ENCODE data around the gene SPG11. TPM values are rescaled to one million over a fixed set of nuclear protein-coding genes. Genes with fewer than 3 reads are reported as not detected.
"Not testable (repeated sequence)": the region's sequence is repeated elsewhere in the genome, so short reads cannot be mapped to it uniquely, and the experiment has no call there.

Gene SPG11
- total RNA-seq, 2 experiments from 2014 or later = 73.8 to 75.8 TPM

DNA sequence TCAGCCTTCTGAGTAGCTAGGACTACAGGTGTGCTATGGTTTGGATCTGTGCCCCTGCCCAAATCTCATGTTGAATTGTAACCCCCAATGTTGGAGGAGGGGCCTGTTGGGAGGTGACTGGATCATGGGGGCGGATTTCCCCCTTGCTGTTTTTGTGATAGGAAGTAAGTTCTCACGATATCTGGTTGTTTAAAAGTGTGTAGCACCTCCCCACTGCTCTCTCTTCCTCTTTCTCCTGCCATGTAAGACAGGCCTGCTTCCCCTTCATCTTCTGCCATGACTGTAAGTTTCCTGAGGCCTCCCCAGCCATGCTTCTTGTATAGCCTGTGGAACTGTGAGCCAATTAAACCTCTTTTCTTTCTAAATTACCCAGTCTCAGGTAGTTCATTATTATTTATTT is 38.2 kb downstream of the SPG11 start:
- H3K4me1 Mint-ChIP-seq (ENCODE audit: low read depth); ATAC-seq; H3K27me3 Mint-ChIP-seq (ENCODE audit: low read depth); H3K4me3 Mint-ChIP-seq; POLR2A ChIA-PET; H3K9me3 Mint-ChIP-seq (ENCODE audit: insufficient read depth); CTCF ChIA-PET; DNase-seq; H3K27ac Mint-ChIP-seq: not testable (repeated sequence)
- H3K36me3 Mint-ChIP-seq (ENCODE audit: low read depth) = peaks cover 59% of the 10 kb centered on the region

DNA sequence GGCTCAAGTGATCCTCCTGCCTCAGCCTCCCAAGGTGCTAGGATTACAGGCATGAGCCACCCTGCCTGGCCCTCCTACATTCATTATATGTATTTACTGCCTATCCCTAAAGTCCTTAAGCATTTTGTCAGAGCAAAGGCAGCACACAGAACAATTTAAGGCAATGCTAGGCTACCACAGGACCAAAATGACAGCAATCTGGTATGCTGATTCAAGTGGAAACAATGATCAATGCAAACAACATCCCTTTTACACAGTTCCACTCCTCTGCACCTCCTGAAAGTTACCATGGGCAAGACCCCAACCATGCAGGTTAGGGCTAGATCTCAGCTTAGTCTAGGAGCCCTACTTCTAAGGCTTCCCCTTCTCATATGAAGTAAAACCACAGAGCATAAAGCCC is 40.3 kb downstream of the SPG11 start:
- no peak overlapping the region for H3K4me3 Mint-ChIP-seq
- CTCF ChIA-PET = interaction anchor here (0.7 to 1.0 kb wide), 2 partner anchors 32 to 38 kb away, joined by 3 to 4 read pairs; no protein-coding TSS in a partner anchor
- H3K36me3 Mint-ChIP-seq (ENCODE audit: low read depth) = peaks cover 53% of the 10 kb centered on the region
- H3K27me3 Mint-ChIP-seq (ENCODE audit: low read depth) = no peaks in the 10 kb centered on the region
- DNase-seq (no peak), ATAC-seq (no peak)
- H3K27ac Mint-ChIP-seq = no peak overlapping the region
- POLR2A ChIA-PET = no interaction called here
- no peaks in the 10 kb centered on the region for H3K4me1 Mint-ChIP-seq (ENCODE audit: low read depth)
- H3K9me3 Mint-ChIP-seq (ENCODE audit: insufficient read depth) = no peaks in the 10 kb centered on the region

DNA sequence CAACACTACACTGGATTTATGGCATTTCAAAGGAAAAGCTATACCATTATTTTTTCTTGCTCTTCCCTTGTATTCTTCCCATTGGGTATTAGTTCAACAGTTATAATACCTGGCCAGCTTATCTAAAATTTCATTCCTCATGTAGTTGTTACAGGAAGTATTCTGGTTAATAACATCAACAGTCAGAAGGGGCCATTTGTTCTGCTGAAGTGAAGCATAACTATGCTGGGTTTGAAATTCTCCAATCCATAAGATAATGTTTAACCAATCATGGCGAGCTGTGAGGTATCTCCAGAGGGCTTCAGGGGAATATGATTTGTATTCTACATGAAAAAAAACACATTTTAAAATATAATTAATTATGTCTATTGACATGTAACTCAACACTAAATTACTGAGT is 43.4 kb downstream of the SPG11 start:
- Mint-ChIP-seq H3K36me3 (ENCODE audit: low read depth) (peaks cover 51% of the 10 kb centered on the region), H3K27ac (no peak overlapping the region), H3K9me3 (ENCODE audit: insufficient read depth) (no peaks in the 10 kb centered on the region), H3K27me3 (ENCODE audit: low read depth) (no peaks in the 10 kb centered on the region), H3K4me1 (ENCODE audit: low read depth) (no peaks in the 10 kb centered on the region), H3K4me3 (no peak overlapping the region)
- ATAC-seq = no peak
- ChIA-PET POLR2A (no interaction called here), CTCF (interaction anchor here (1.2 to 1.6 kb wide), 3 partner anchors 9 to 42 kb away, joined by 3 to 4 read pairs (median 3); no protein-coding TSS in a partner anchor)
- DNase-seq = no peak

DNA sequence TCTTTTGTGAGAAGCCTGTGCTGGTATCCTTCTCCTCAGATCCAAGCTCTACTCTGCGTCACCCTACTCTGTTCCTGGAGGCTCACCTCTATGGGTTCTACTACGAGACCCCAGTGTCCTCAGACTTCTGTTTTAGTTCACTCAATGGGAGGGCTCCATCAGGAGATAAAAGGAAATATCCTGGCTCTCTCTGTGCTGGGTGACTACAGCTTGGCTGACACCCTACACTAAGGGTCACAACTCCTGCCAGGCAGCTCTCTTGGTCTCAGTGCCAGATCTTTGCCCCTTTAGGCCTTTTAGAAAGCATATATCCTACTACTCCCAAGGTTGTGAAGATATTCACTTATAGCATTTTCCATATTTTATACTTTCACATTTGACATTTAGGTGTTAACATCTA is 46.5 kb downstream of the SPG11 start:
- DNase-seq (no peak), ATAC-seq (no peak)
- H3K36me3 Mint-ChIP-seq (ENCODE audit: low read depth) = peaks cover 59% of the 10 kb centered on the region
- H3K4me1 Mint-ChIP-seq (ENCODE audit: low read depth) = no peaks in the 10 kb centered on the region
- H3K27me3 Mint-ChIP-seq (ENCODE audit: low read depth) = no peaks in the 10 kb centered on the region
- ChIA-PET POLR2A (interaction anchor here (0.6 to 1.2 kb wide), 2 partner anchors 32 to 584 kb away, joined by 3 read pairs; no protein-coding TSS in a partner anchor), CTCF (no interaction called here)
- no peaks in the 10 kb centered on the region for H3K9me3 Mint-ChIP-seq (ENCODE audit: insufficient read depth)
- no peak overlapping the region for H3K4me3 Mint-ChIP-seq
- no peak overlapping the region for H3K27ac Mint-ChIP-seq

DNA sequence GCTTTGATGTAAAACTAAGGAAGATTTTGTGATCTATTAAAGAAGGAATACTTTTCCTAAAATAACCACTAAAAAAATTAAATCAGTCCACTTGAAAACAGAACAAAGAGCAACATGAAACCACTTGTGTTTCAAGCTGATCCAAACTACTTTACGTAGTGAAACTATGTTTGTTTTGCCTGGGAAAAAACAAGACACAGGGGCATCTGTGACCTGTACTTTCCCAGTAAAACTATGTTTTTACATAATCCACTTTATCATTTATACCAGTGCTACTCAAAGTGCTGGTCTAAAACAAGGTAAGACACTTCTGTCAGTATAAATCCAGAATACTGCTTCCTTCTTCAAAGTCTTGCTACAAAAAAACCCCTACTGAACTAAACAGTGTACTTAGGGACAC is 56.7 kb downstream of the SPG11 start:
- Mint-ChIP-seq H3K9me3 (ENCODE audit: insufficient read depth) (no peaks in the 10 kb centered on the region), H3K4me1 (ENCODE audit: low read depth) (no peaks in the 10 kb centered on the region), H3K36me3 (ENCODE audit: low read depth) (peaks cover 62% of the 10 kb centered on the region), H3K27ac (no peak overlapping the region), H3K27me3 (ENCODE audit: low read depth) (no peaks in the 10 kb centered on the region), H3K4me3 (no peak overlapping the region)
- ATAC-seq = no peak
- no peak for DNase-seq
- CTCF ChIA-PET = interaction anchor here (1.0 kb wide), 1 partner anchor 28 kb away, joined by 3 read pairs; no protein-coding TSS in a partner anchor
- POLR2A ChIA-PET = no interaction called here

DNA sequence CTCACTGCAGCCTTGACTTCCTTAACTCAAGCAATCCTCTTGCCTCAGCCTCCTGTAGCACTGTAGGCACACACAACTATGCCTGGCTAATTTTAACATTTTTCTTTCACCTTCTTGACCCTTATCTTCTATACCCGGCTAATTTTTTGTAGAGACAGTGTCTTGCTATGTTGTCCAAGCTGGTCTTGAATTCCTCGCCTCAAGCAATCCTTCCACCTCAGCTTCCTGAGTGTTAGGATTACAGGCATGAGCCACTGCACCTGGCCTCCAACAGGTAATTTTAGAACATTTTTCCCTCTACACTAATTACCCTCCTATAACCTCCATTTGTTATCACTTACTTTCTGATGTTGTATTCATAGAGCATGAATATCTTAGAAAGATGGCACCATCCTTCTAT is 60.3 kb downstream of the SPG11 start:
- no peak overlapping the region for H3K4me3 Mint-ChIP-seq
- CTCF ChIA-PET = interaction anchor here (0.7 to 1.0 kb wide), 3 partner anchors 8 to 135 kb away, joined by 3 to 4 read pairs (median 4); no protein-coding TSS in a partner anchor
- DNase-seq = no peak
- POLR2A ChIA-PET = interaction anchor here (0.6 to 1.2 kb wide), 2 partner anchors 60 to 110 kb away, joined by 3 to 4 read pairs; partner anchors contain the start of gene SPG11
- no peaks in the 10 kb centered on the region for H3K27me3 Mint-ChIP-seq (ENCODE audit: low read depth)
- H3K27ac Mint-ChIP-seq = no peak overlapping the region
- ATAC-seq = no peak
- peaks cover 52% of the 10 kb centered on the region for H3K36me3 Mint-ChIP-seq (ENCODE audit: low read depth)
- no peaks in the 10 kb centered on the region for H3K9me3 Mint-ChIP-seq (ENCODE audit: insufficient read depth)
- H3K4me1 Mint-ChIP-seq (ENCODE audit: low read depth) = peaks cover 10% of the 10 kb centered on the region

DNA sequence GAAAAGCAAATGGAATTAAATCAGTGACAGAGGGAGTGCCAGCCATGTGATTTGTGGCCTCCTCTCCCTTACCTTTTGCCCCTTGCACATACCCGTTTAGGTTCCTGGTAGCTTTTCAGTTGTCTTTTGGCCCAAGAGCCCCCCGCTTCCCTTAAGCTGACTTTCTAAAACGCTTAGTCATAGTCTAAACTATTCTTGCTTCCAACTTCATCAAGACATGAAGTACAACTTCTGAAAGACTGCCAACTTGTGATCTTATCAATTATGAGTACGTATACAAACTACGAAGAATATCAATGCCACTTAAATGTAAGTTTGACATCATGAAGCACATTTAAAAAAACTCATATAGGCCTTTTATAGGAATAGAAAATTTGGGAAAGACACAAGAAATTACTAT is 64.6 kb downstream of the SPG11 start:
- Mint-ChIP-seq H3K4me3 (no peak overlapping the region), H3K27me3 (ENCODE audit: low read depth) (no peaks in the 10 kb centered on the region), H3K36me3 (ENCODE audit: low read depth) (peaks cover 55% of the 10 kb centered on the region), H3K27ac (peak overlapping the region; percentile 73), H3K4me1 (ENCODE audit: low read depth) (peaks cover 31% of the 10 kb centered on the region), H3K9me3 (ENCODE audit: insufficient read depth) (no peaks in the 10 kb centered on the region)
- DNase-seq = no peak
- ATAC-seq = no peak
- ChIA-PET CTCF (interaction anchor here (0.6 to 5.1 kb wide), 8 partner anchors 11 to 254 kb away, joined by 3 to 51 read pairs (median 6); partner anchors contain the start of gene TRIM69), POLR2A (interaction anchor here (1.1 to 1.8 kb wide), 2 partner anchors 112 to 136 kb away, joined by 3 to 9 read pairs; partner anchors contain the start of genes B2M and PATL2)

DNA sequence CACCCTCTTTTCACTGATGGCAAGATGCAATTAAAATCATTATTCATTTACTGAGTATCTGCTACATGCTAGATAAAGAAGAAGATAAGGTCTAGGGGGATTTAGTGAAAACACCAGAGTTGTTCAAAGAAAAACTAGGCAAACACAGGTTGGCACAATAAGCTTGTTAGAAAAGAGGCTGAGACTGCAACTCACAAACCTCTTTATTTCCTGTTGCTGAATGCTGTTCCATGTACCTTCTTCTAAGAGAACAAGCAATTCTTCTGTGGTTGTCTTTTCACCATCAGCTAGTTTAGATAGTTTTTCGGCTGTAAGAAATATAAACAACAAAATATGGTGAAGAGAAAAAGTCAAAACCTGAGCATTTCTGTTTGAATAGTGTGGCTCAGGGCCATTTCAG is 65.4 kb downstream of the SPG11 start:
- peaks cover 35% of the 10 kb centered on the region for H3K4me1 Mint-ChIP-seq (ENCODE audit: low read depth)
- POLR2A ChIA-PET = interaction anchor here (1.0 to 1.8 kb wide), 3 partner anchors 113 to 137 kb away, joined by 3 to 9 read pairs (median 3); partner anchors contain the start of genes B2M and PATL2
- ATAC-seq = no peak
- H3K36me3 Mint-ChIP-seq (ENCODE audit: low read depth) = peaks cover 53% of the 10 kb centered on the region
- no peak overlapping the region for H3K4me3 Mint-ChIP-seq
- peak overlapping the region; percentile 73 for H3K27ac Mint-ChIP-seq
- no peaks in the 10 kb centered on the region for H3K27me3 Mint-ChIP-seq (ENCODE audit: low read depth)
- no peaks in the 10 kb centered on the region for H3K9me3 Mint-ChIP-seq (ENCODE audit: insufficient read depth)
- no peak for DNase-seq
- CTCF ChIA-PET = interaction anchor here (0.7 to 5.1 kb wide), 8 partner anchors 10 to 255 kb away, joined by 3 to 51 read pairs (median 6); partner anchors contain the start of gene TRIM69

DNA sequence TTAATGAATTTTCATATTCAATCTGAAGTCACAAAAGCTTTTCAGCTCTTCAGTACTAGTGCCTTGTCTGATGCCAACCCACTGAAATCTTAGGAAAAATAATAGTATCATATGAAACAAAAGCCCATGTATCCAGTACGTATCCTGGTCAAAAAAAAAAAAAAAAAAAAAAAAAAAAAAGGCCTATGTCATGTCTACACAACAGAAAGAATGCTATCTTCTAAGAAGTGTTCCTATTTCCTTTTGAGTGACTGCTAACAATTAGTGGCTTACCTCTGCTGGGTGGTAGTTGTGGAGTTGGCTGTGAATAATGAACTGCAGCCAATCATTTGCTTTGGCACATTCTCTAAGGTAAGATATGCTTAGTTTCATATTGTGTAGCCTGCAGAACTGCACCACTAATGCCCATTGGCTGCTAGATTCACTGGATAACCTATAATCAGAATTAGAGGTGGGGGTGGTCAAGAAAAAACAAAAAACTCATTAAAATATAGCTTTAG is 66.9 kb downstream of the SPG11 start:
- POLR2A ChIA-PET = interaction anchor here (1.1 to 1.2 kb wide), 2 partner anchors 10 to 115 kb away, joined by 3 to 8 read pairs; partner anchors contain the start of genes B2M and PATL2
- Mint-ChIP-seq H3K27ac (peak overlapping the region; percentile 49), H3K4me3 (no peak overlapping the region), H3K36me3 (ENCODE audit: low read depth) (peaks cover 45% of the 10 kb centered on the region), H3K4me1 (ENCODE audit: low read depth) (peaks cover 35% of the 10 kb centered on the region), H3K27me3 (ENCODE audit: low read depth) (no peaks in the 10 kb centered on the region), H3K9me3 (ENCODE audit: insufficient read depth) (no peaks in the 10 kb centered on the region)
- ATAC-seq (peak; percentile 37), DNase-seq (no peak)
- CTCF ChIA-PET = interaction anchor here (0.6 to 5.1 kb wide), 3 partner anchors 12 to 141 kb away, joined by 3 to 51 read pairs (median 27); partner anchors contain the start of genes SPG11 and TRIM69

DNA sequence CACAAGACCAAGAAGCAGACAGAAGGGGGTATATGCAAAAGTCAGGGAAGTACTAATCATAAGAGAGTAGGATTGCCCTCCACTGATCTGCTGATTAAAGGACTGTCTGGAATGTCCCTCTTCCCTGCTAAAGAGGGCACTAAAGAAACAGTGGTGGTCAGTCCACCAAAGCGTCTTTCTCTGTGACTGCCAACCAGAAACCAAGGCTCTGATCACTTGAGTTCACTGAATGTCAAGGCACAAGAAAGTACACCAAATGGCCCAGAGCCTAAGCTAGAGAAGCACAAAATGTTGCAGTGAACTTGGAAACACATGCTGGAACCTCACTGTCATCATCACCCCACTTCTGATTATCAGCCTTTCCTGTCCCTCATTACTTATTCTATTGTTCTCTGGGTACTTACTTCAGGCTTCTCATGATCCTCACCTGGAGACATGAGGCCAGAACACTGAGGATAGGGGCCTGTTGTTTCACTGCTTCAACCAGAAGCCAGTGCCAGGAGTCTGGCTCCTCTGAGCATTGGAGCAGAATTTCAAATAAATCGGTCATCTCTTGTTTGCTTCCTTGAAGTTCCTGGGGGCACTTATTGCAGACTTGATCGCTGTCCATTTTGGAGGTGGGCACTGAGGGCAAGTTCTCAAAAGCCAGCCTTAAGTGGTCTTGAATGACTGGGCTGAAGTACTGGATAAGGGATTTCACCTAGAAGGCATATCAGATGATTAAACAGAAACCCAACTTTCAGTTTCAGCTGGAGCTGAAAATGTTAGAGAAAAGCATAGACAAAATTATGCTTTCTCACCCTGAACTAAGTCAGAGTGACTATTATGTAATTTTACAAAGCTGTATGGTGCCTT is 67.6 kb downstream of the SPG11 start:
- CTCF ChIA-PET = interaction anchor here (0.6 to 5.1 kb wide), 5 partner anchors 11 to 257 kb away, joined by 3 to 51 read pairs (median 3); partner anchors contain the start of genes SPG11 and TRIM69
- peak overlapping the region; percentile 53 for H3K27ac Mint-ChIP-seq
- DNase-seq (no peak), ATAC-seq (no peak)
- POLR2A ChIA-PET = interaction anchor here (0.6 to 1.2 kb wide), 4 partner anchors 9 to 566 kb away, joined by 3 to 8 read pairs (median 3); partner anchors contain the start of genes B2M and PATL2
- H3K9me3 Mint-ChIP-seq (ENCODE audit: insufficient read depth) = no peaks in the 10 kb centered on the region
- H3K4me1 Mint-ChIP-seq (ENCODE audit: low read depth) = peaks cover 35% of the 10 kb centered on the region
- peaks cover 46% of the 10 kb centered on the region for H3K36me3 Mint-ChIP-seq (ENCODE audit: low read depth)
- no peak overlapping the region for H3K4me3 Mint-ChIP-seq
- H3K27me3 Mint-ChIP-seq (ENCODE audit: low read depth) = no peaks in the 10 kb centered on the region

DNA sequence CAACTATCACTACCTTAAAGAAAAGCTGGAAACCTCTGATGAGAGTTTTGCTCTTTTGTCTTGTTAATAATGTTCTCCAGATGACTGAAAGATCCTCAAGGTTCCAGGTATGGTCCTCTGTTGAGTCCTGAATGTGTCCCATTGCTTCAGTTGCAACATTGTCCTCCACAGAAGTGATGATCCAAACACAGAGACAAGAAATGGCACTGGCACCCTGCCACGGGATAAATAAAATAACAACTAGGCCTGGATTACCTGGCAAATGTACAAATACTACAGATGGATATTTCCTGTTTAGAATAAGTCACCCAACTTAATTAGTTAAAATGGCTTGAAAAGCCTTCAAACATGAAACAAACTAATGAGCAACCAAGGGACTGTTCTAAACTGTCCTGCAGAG is 68.2 kb downstream of the SPG11 start:
- Mint-ChIP-seq H3K27me3 (ENCODE audit: low read depth) (no peaks in the 10 kb centered on the region), H3K27ac (no peak overlapping the region), H3K9me3 (ENCODE audit: insufficient read depth) (no peaks in the 10 kb centered on the region), H3K4me3 (no peak overlapping the region), H3K36me3 (ENCODE audit: low read depth) (peaks cover 50% of the 10 kb centered on the region), H3K4me1 (ENCODE audit: low read depth) (peaks cover 35% of the 10 kb centered on the region)
- ChIA-PET CTCF (interaction anchor here (1.0 to 5.1 kb wide), 3 partner anchors 12 to 258 kb away, joined by 3 to 51 read pairs (median 3); partner anchors contain the start of gene TRIM69), POLR2A (interaction anchor here (0.6 to 0.7 kb wide), 2 partner anchors 11 to 566 kb away, joined by 3 read pairs; no protein-coding TSS in a partner anchor)
- ATAC-seq (no peak), DNase-seq (no peak)

Data from activated CD8-positive, alpha-beta T cell treated with anti-CD3 and anti-CD28 coated beads, Interleukin-2, amount 10 ng/mL, durations not matched to agents 7 days and 5 days (primary cell).